Hepatocyte (in vitro differentiated cells): ENCODE data around the gene MCRS1.

Source experiments
- CTCF ChIP-seq: fragments of 200-600 bp; sonication (generic); IDR thresholded peaks from 2 replicates; pipeline ENCODE4 v1.5.1; 2016; ENCODE audit warnings: antibody characterized with exemption, mild to moderate bottlenecking; ENCODE audit not compliant: poor library complexity
- EZH2 ChIP-seq: fragments of 200-600 bp; sonication (generic); IDR thresholded peaks from 2 replicates; pipeline ENCODE4 v1.6.1; 2016; ENCODE audit warnings: antibody characterized with exemption, mild to moderate bottlenecking, borderline replicate concordance

- no peak for TF ChIP-seq CTCF
- TF ChIP-seq EZH2, result no peak
Measured at GRCh38 chr12:49616533-49617219, 48.7 kb upstream of the MCRS1 start.
